GM12892 (cell line): ENCODE measurements around the gene PIPOX.

Source experiments
- DNase-seq: peaks from one replicate; pipeline ENCODE4 v3.0.0; 2011; ENCODE audit not compliant: insufficient read length
- FAIRE-seq: peaks from 2 replicates; lab custom pipeline; 2011; peaks lifted over from hg19 to GRCh38; lab: Jason Lieb, UNC
- POLR2A ChIP-seq: IDR thresholded peaks from 2 replicates; pipeline ENCODE4 v1.6.1; 2011; ENCODE audit warnings: low read depth, low read length, control low read depth
- POLR2AphosphoS5 ChIP-seq: IDR thresholded peaks from 2 replicates; pipeline ENCODE4 v1.6.1; 2011; ENCODE audit warnings: low read depth, low read length, control low read depth
- TAF1 ChIP-seq: IDR thresholded peaks from 2 replicates; pipeline ENCODE4 v1.6.1; 2011; ENCODE audit warnings: low read depth, mild to moderate bottlenecking, control low read depth, low read length, borderline replicate concordance

PIPOX gene

GRCh38 chr17:29051731-29052130 is 8.8 kb downstream of the PIPOX start:
- TF ChIP-seq POLR2AphosphoS5 = no peak
- no peak for TF ChIP-seq TAF1
- no peak for TF ChIP-seq POLR2A
- DNase-seq = no peak
- FAIRE-seq = no peak

GRCh38 chr17:29054835-29055234 is 11.9 kb downstream of the PIPOX start:
- no peak for FAIRE-seq
- DNase-seq = no peak
- TF ChIP-seq POLR2AphosphoS5 (no peak), POLR2A (no peak)

- FAIRE-seq = no peak
Observed at GRCh38 chr17:29057361-29057760, 14.4 kb downstream of the PIPOX start.

GRCh38 chr17:29058391-29058790 is 15.4 kb downstream of the PIPOX start:
- DNase-seq (no peak), FAIRE-seq (no peak)
- no peak for TF ChIP-seq POLR2AphosphoS5
- no peak for TF ChIP-seq POLR2A
- TF ChIP-seq TAF1 = no peak

More at GRCh38 chr17:29057361-29057760, 14.4 kb downstream of the PIPOX start:
- DNase-seq = no peak
- TF ChIP-seq POLR2AphosphoS5 = no peak
- no peak for TF ChIP-seq TAF1
- TF ChIP-seq POLR2A = no peak

- TF ChIP-seq POLR2AphosphoS5 (no peak), TAF1 (no peak), POLR2A (no peak)
- FAIRE-seq (no peak), DNase-seq (no peak)
Observed at GRCh38 chr17:29059281-29059680, 16.3 kb downstream of the PIPOX start.

GRCh38 chr17:29060475-29060874 is 17.5 kb downstream of the PIPOX start:
- TF ChIP-seq POLR2A = no peak
- no peak for TF ChIP-seq POLR2AphosphoS5
- TF ChIP-seq TAF1 = no peak
- DNase-seq = no peak
- FAIRE-seq = no peak

GRCh38 chr17:29061036-29061435 is 18.1 kb downstream of the PIPOX start:
- TF ChIP-seq POLR2A (no peak), TAF1 (no peak), POLR2AphosphoS5 (no peak)
- FAIRE-seq = no peak
- DNase-seq = no peak

GRCh38 chr17:29062215-29062614 is 19.3 kb downstream of the PIPOX start:
- TF ChIP-seq POLR2A (no peak), TAF1 (no peak), POLR2AphosphoS5 (no peak)
- no peak for FAIRE-seq
- no peak for DNase-seq

- DNase-seq (no peak), FAIRE-seq (no peak)
- TF ChIP-seq POLR2A (no peak), POLR2AphosphoS5 (no peak), TAF1 (no peak)
Observed at GRCh38 chr17:29063992-29064391, 21.1 kb downstream of the PIPOX start.

GRCh38 chr17:29066047-29066446 is 23.1 kb downstream of the PIPOX start:
- DNase-seq (no peak), FAIRE-seq (no peak)
- TF ChIP-seq TAF1 (no peak), POLR2A (no peak)

GRCh38 chr17:29066606-29067005 is 23.7 kb downstream of the PIPOX start:
- TF ChIP-seq TAF1 = no peak
- no peak for TF ChIP-seq POLR2A
- TF ChIP-seq POLR2AphosphoS5 = no peak
- DNase-seq (no peak), FAIRE-seq (no peak)

GRCh38 chr17:29068818-29069217 is 25.9 kb downstream of the PIPOX start:
- DNase-seq (no peak), FAIRE-seq (no peak)
- TF ChIP-seq POLR2AphosphoS5 (no peak), TAF1 (no peak), POLR2A (no peak)

- no peak for FAIRE-seq
- TF ChIP-seq POLR2AphosphoS5 = no peak
- no peak for DNase-seq
Observed at GRCh38 chr17:29069526-29070041, 26.6 kb downstream of the PIPOX start.
